Testis (tissue), 3 donors: Measurements from ENCODE around the gene SMARCE1. TPM values are rescaled to one million over a fixed set of nuclear protein-coding genes. Genes with fewer than 3 reads are reported as not detected.

Experiments used
- DNase-seq: peaks from one replicate; pipeline ENCODE4 v3.0.0-alpha.2; 2019
- H3K27ac ChIP-seq, 2 donors: fragments of 200-600 bp; sonication (generic); one replicate each; pipeline ENCODE4 v1.5.1; 2019
- H3K27me3 ChIP-seq: fragments of 200-600 bp; sonication (generic); one replicate; pipeline ENCODE4 v1.5.1; 2019
- H3K36me3 ChIP-seq: fragments of 200-600 bp; sonication (generic); one replicate; pipeline ENCODE4 v1.5.1; 2017; ENCODE audit warnings: low read depth; ENCODE audit errors: missing control alignments
- H3K4me1 ChIP-seq: fragments of 200-600 bp; sonication (generic); one replicate; pipeline ENCODE4 v1.5.1; 2019
- H3K4me3 ChIP-seq, 2 donors: fragments of 200-600 bp; sonication (generic); one replicate each; pipeline ENCODE4 v1.5.1; 2017 to 2019
- H3K9me3 ChIP-seq: fragments of 200-600 bp; sonication (generic); one replicate; pipeline ENCODE4 v1.5.1; 2017
- CTCF ChIP-seq, 3 experiments: fragments of 450-650 bp in 2 of 3; fragments of 200-600 bp in 1 of 3; sonication (generic) in 1 of 3; IDR thresholded peaks; one replicate each; pipeline ENCODE4 v1.5.1; 2016 to 2019; ENCODE audit warnings: antibody characterized with exemption in 3 of 3, mild to moderate bottlenecking in 2 of 3, moderate library complexity in 1 of 3
- POLR2A ChIP-seq: fragments of 450-650 bp; IDR thresholded peaks from one replicate; pipeline ENCODE4 v1.6.1; 2017; ENCODE audit warnings: antibody characterized with exemption, mild to moderate bottlenecking, moderate library complexity
- WGBS, 2 donors: methylation state at CpG; one replicate each; pipeline ENCODE4 v1.1.5; 2018; 5-methylcytosine and 5-hydroxymethylcytosine counted together
- intact Hi-C: fragments of 100-400 bp; cut with DNase I; formaldehyde crosslinking; loops from one replicate; pipeline ENCODE4 v1.15.1; 2023; ENCODE audit warnings: low total_unique reads
- polyA plus RNA-seq: library from polyadenylated mRNA; stranded (reverse); fragments of 350-450 nt; fragmentation: Illumina TruSeq; extraction: RNeasy Lipid Tissue Mini Kit (QIAGEN cat#74804); gene quantifications from one replicate; pipeline ENCODE4 v1.2.3, GENCODE V29; 2014; ENCODE audit warnings: low read depth, low replicate concordance; ENCODE audit not compliant: insufficient read depth
- total RNA-seq, 2 donors: library from RNA; depleted of rRNA; stranded (reverse); fragments of >200 nt; gene quantifications; one replicate each; pipeline ENCODE4 v1.2.3, GENCODE V29; 2016

The SMARCE1 gene
- total and polyA plus RNA-seq, 3 donors from 2014 or later, result 80.3 to 86.4 (median 81.6) TPM

GRCh38 chr17:40648384-40648968 is 858 bp upstream of the SMARCE1 start:
- peak overlapping the region; percentile 83 to 90 for H3K4me3 ChIP-seq
- H3K36me3 ChIP-seq, result no peaks in the 10 kb centered on the region
- peaks cover 26% of the 10 kb centered on the region for H3K4me1 ChIP-seq
- WGBS, 2 donors, result 1 to 2% methylated on average over 19 to 28 of the region's 28 CpGs
- DNase-seq, result peak; percentile 58
- H3K9me3 ChIP-seq, result no peaks in the 10 kb centered on the region
- no peaks in the 10 kb centered on the region for H3K27me3 ChIP-seq
- intact Hi-C loops, result no loop called here
- H3K27ac ChIP-seq, result peak overlapping the region; percentile 99
- TF ChIP-seq POLR2A (no peak), CTCF (IDR thresholded peaks at IDR 0.05) (no peak)

- intact Hi-C loops, result no loop called here
- TF ChIP-seq CTCF (IDR thresholded peaks at IDR 0.05) (no peak), POLR2A (no peak)
- peak overlapping the region; percentile 83 to 90 for H3K4me3 ChIP-seq
- H3K27ac ChIP-seq, result peak overlapping the region; percentile 99
- H3K36me3 ChIP-seq, result no peaks in the 10 kb centered on the region
- no peaks in the 10 kb centered on the region for H3K27me3 ChIP-seq
- WGBS, 2 donors, result 7% methylated on average over 15 to 18 of the region's 18 CpGs
- peaks cover 26% of the 10 kb centered on the region for H3K4me1 ChIP-seq
- no peaks in the 10 kb centered on the region for H3K9me3 ChIP-seq
- peak; percentile 58 for DNase-seq
Observed at GRCh38 chr17:40646791-40647623, 611 bp downstream of the SMARCE1 start.

GRCh38 chr17:40645943-40646342 is 1.7 kb downstream of the SMARCE1 start:
- intact Hi-C loops, result no loop called here
- DNase-seq, result no peak
- peaks cover 26% of the 10 kb centered on the region for H3K4me1 ChIP-seq
- peak overlapping the region in 1 of 2 donors; percentile 99 for H3K27ac ChIP-seq
- 45 to 47% methylated on average over 2 of the region's 2 CpGs for WGBS, 2 donors
- no peak overlapping the region for H3K4me3 ChIP-seq
- H3K9me3 ChIP-seq, result no peaks in the 10 kb centered on the region
- no peaks in the 10 kb centered on the region for H3K36me3 ChIP-seq
- H3K27me3 ChIP-seq, result no peaks in the 10 kb centered on the region
- TF ChIP-seq CTCF (IDR thresholded peaks at IDR 0.05) (no peak), POLR2A (no peak)

GRCh38 chr17:40645291-40645690 is 2.3 kb downstream of the SMARCE1 start:
- Histone ChIP-seq H3K9me3 (no peaks in the 10 kb centered on the region), H3K4me3 (no peak overlapping the region), H3K27me3 (no peaks in the 10 kb centered on the region), H3K36me3 (no peaks in the 10 kb centered on the region), H3K27ac (no peak overlapping the region), H3K4me1 (peaks cover 26% of the 10 kb centered on the region)
- DNase-seq, result no peak
- no peak for TF ChIP-seq POLR2A
- intact Hi-C loops, result no loop called here

- Histone ChIP-seq H3K27ac (no peak overlapping the region), H3K4me1 (no peaks in the 10 kb centered on the region), H3K36me3 (no peaks in the 10 kb centered on the region), H3K27me3 (no peaks in the 10 kb centered on the region), H3K4me3 (no peak overlapping the region), H3K9me3 (no peaks in the 10 kb centered on the region)
- TF ChIP-seq POLR2A (no peak), CTCF (IDR thresholded peaks at IDR 0.05) (no peak)
- WGBS, 2 donors, result 77 to 80% methylated on average over 2 of the region's 2 CpGs
- no peak for DNase-seq
- intact Hi-C loops, result no loop called here
Observed at GRCh38 chr17:40637931-40638330, 9.7 kb downstream of the SMARCE1 start.
